GM23338 (cell line): ENCODE data around the gene ZNF285.

Source experiments
- CREB1 ChIP-seq: fragments of 250-450 bp; sonication (Bioruptor Pico); IDR thresholded peaks from 2 replicates; pipeline ENCODE4 v1.5.0; 2020; ENCODE audit warnings: low read depth, mild to moderate bottlenecking, moderate library complexity
- CTCF ChIP-seq, 2 experiments: fragments of 200-600 bp in 1 of 2; sonication (generic) in 1 of 2; conservative IDR thresholded peaks; 2 replicates each; pipeline versions ENCODE4 v1.5.1 to v1.6.1; 2016 to 2017; ENCODE audit warnings: antibody characterized with exemption in 2 of 2, low read depth in 2 of 2, mild to moderate bottlenecking in 2 of 2, moderate library complexity in 1 of 2
- ETS1 ChIP-seq: IDR thresholded peaks from 2 replicates; pipeline ENCODE4 v1.6.1; 2016; ENCODE audit warnings: antibody characterized with exemption
- EZH2 ChIP-seq: fragments of 200-600 bp; sonication (generic); IDR thresholded peaks from one replicate; pipeline ENCODE4 v1.8.0; 2017; ENCODE audit warnings: antibody characterized with exemption, mild to moderate bottlenecking, low read depth; ENCODE audit not compliant: unreplicated experiment
- EZH2phosphoT487 ChIP-seq: fragments of 200-600 bp; sonication (generic); IDR thresholded peaks from one replicate; pipeline ENCODE4 v1.8.1; 2018; ENCODE audit warnings: antibody characterized with exemption; ENCODE audit not compliant: unreplicated experiment
- JUNB ChIP-seq: IDR thresholded peaks from one replicate; pipeline ENCODE4 v1.6.1; 2016; ENCODE audit warnings: antibody characterized with exemption; ENCODE audit not compliant: unreplicated experiment
- NANOG ChIP-seq: IDR thresholded peaks from 2 replicates; pipeline ENCODE4 v1.6.1; 2016; ENCODE audit warnings: antibody characterized with exemption, borderline replicate concordance
- POLR2AphosphoS5 ChIP-seq: IDR thresholded peaks from 2 replicates; pipeline ENCODE4 v1.6.1; 2016; ENCODE audit warnings: antibody characterized with exemption, low read depth
- REST ChIP-seq: IDR thresholded peaks from one replicate; pipeline ENCODE4 v1.6.1; 2018; ENCODE audit warnings: antibody characterized with exemption; ENCODE audit not compliant: unreplicated experiment
- STAT1 ChIP-seq: IDR thresholded peaks from one replicate; pipeline ENCODE4 v1.6.1; 2016; ENCODE audit warnings: antibody characterized with exemption; ENCODE audit not compliant: unreplicated experiment
- ZNF114 ChIP-seq: fragments of 250-450 bp; sonication (Bioruptor Pico); IDR thresholded peaks from 2 replicates; pipeline ENCODE4 v1.5.0; 2020; ENCODE audit warnings: mild to moderate bottlenecking, moderate library complexity
- ZNF462 ChIP-seq: fragments of 250-450 bp; sonication (Bioruptor Pico); IDR thresholded peaks from 2 replicates; pipeline ENCODE4 v1.5.0; 2020; ENCODE audit warnings: mild to moderate bottlenecking, moderate library complexity

GRCh38 chr19:44435441-44435840 lies 34.0 kb upstream of the ZNF285 start:
- no peak for TF ChIP-seq CTCF (conservative IDR thresholded peaks at IDR 0.05; ENCODE audit: low read depth in 2 of 2)
- no peak for TF ChIP-seq POLR2AphosphoS5
- TF ChIP-seq EZH2 = no peak
- no peak for TF ChIP-seq REST
- no peak for TF ChIP-seq EZH2phosphoT487
- no peak for TF ChIP-seq ZNF114 (CRISPR knock-in tag)
- no peak for TF ChIP-seq ETS1
- no peak for TF ChIP-seq NANOG
- no peak for TF ChIP-seq JUNB
- TF ChIP-seq STAT1 = no peak
- TF ChIP-seq ZNF462 (CRISPR knock-in tag) = no peak
- TF ChIP-seq CREB1 (CRISPR knock-in tag) = no peak
